Vagina (tissue), 2 donors: Measurements from ENCODE around the gene ACTN3.

Experiments used
- POLR2A ChIP-seq, 2 donors: fragments of 450-650 bp; IDR thresholded peaks; one replicate each; pipeline ENCODE4 v1.6.1; 2017; ENCODE audit warnings: antibody characterized with exemption in 2 of 2, mild to moderate bottlenecking in 2 of 2, moderate library complexity in 2 of 2
- TF ChIP-seq, protein P1 (sequence below), 3 experiments: fragments of 450-650 bp in 2 of 3; fragments of 200-600 bp in 1 of 3; sonication (generic) in 1 of 3; IDR thresholded peaks; one replicate each; pipeline ENCODE4 v1.5.1; 2017 to 2019; ENCODE audit warnings: antibody characterized with exemption in 3 of 3, mild to moderate bottlenecking in 2 of 3, moderate library complexity in 2 of 3

DNA sequence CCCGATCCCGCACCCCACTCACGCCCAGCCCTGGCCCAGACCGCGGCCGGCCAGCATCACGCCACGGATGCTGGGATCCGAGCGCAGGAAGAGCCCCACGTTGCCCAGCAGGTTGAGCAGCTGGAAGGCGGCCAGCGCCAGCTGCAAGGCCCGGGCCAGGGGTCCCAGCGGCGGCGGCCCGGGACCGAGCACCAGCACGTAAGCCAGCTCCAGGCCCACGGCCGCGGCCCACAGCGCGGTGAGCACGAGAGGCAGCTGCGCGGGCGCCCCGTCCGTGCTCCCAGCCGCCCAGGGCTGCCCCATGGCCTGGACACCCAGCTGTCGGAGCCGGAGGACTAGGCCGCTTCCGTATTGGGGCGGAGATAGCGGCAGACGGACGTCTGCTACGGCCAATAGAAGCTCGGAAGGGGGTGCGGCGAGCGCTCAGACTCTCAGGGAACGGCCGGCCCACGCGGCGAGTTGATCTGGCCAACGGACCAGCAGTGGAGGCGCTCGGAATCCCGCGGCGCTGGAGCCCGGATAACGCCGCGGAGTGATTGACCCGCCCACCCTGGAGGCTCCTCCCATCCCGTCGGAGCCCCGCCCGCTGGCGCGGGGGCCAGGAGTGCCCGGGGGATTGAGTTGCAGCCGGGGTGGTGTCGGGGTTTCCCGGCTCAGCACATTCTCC lies 869 bp upstream of the ACTN3 start, which contains the start of gene ZDHHC24:
- TF ChIP-seq, protein P1, sequence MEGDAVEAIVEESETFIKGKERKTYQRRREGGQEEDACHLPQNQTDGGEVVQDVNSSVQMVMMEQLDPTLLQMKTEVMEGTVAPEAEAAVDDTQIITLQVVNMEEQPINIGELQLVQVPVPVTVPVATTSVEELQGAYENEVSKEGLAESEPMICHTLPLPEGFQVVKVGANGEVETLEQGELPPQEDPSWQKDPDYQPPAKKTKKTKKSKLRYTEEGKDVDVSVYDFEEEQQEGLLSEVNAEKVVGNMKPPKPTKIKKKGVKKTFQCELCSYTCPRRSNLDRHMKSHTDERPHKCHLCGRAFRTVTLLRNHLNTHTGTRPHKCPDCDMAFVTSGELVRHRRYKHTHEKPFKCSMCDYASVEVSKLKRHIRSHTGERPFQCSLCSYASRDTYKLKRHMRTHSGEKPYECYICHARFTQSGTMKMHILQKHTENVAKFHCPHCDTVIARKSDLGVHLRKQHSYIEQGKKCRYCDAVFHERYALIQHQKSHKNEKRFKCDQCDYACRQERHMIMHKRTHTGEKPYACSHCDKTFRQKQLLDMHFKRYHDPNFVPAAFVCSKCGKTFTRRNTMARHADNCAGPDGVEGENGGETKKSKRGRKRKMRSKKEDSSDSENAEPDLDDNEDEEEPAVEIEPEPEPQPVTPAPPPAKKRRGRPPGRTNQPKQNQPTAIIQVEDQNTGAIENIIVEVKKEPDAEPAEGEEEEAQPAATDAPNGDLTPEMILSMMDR (IDR thresholded peaks at IDR 0.05) = peak in 1 of 3 experiments; percentile 4
- TF ChIP-seq POLR2A (IDR thresholded peaks at IDR 0.05) = no peak
